Activated T-cell treated with anti-CD3 and anti-CD28 coated beads, Interleukin-2, amount 50 U/mL, for 24 hours (primary cell): ENCODE data around the gene CYS1.
A peak's percentile ranks its signal among the peaks of the same experiment; 100 is the strongest.

Experiments
- DNase-seq: peaks from one replicate; pipeline ENCODE4 v3.0.0-alpha.2; 2020
- H3K27ac Mint-ChIP-seq: 2 replicates; pipeline ENCODE4 v1.8.0; 2020; ENCODE audit warnings: mild to moderate bottlenecking, mixed read lengths
- H3K27me3 Mint-ChIP-seq: 2 replicates; pipeline ENCODE4 v1.8.0; 2020; ENCODE audit warnings: mixed read lengths
- H3K36me3 Mint-ChIP-seq: 2 replicates; pipeline ENCODE4 v1.8.0; 2020; ENCODE audit warnings: low read depth, mixed read lengths
- H3K4me1 Mint-ChIP-seq: 2 replicates; pipeline ENCODE4 v1.8.0; 2020; ENCODE audit warnings: low read depth, mixed read lengths
- H3K4me3 Mint-ChIP-seq: 2 replicates; pipeline ENCODE4 v1.8.0; 2020; ENCODE audit warnings: mild to moderate bottlenecking, moderate library complexity, mixed read lengths
- H3K9me3 Mint-ChIP-seq: 2 replicates; pipeline ENCODE4 v1.8.0; 2020; ENCODE audit warnings: mixed read lengths

Gene CYS1

DNA sequence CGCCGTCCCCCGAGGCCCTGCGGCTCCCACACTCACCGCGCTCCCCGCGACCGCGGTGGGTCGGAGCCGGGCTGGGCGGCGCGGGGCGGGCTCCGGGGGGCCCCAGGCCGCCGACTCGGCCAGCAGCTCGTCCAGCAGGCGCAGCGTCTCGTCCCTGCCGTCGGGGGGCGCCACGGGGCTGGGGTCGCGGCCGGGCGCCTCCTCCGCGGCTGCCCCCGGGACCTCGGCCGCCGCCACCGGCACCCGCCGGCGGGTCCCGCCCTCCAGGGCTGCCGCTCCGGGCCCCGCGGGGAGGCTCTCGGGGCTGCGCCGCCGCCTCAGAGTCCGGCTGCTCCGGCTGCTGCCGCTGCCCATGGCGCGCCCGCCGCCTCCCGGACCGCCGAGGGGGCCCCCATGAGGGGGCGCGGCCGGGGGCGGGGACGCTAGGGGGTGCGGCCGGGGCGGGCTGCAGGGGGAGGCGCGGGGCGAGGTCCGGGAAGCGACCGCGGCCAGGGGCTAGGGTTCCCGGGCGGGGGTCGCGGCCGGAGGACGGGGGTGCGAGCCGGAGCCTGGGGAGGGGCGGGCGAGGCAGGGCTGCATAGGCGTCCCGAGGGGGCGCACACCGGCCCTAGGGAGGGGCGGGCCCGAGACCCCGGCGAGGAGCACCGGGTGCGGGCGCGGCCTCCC is at the start of gene CYS1:
TSS of gene CYS1 (minus strand) at position 542 of the 666 bp plus-strand sequence. CDS start at position 354, 188 bp downstream.
- Mint-ChIP-seq H3K4me1 (peaks cover 19% of the 10 kb centered on the region), H3K27ac (no peak within 1 kb of the TSS), H3K27me3 (peaks cover 82% of the 10 kb centered on the region), H3K4me3 (peak within 1 kb of the TSS; percentile 68), H3K36me3 (no peaks in the 10 kb centered on the region), H3K9me3 (no peaks in the 10 kb centered on the region)
- DNase-seq = peak; percentile 43

DNA sequence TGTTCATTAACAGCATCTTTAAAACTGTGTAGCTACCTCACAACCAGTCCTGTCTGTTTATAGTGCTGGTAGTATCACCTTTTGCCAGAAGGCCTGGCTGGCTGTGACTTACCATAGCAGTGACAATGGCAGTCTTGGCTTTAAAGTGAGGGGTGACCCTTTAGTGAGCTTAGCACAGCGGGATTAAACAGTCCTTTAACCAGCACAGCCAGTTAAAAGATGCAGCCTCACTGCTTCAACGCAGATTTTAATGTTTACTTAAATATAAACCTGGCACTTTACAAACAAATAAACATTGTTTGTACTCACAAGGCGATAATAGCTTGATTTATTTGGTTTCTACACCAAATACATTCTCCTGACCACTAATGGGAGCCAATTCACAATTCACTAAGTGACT is 49.3 kb upstream of the CYS1 start:
- no peak overlapping the region for H3K4me3 Mint-ChIP-seq
- no peaks in the 10 kb centered on the region for H3K27me3 Mint-ChIP-seq
- H3K36me3 Mint-ChIP-seq = peaks cover 99% of the 10 kb centered on the region
- no peak for DNase-seq
- H3K27ac Mint-ChIP-seq = no peak overlapping the region
- H3K4me1 Mint-ChIP-seq = peaks cover 49% of the 10 kb centered on the region
- no peaks in the 10 kb centered on the region for H3K9me3 Mint-ChIP-seq

- Mint-ChIP-seq H3K27me3 (no peaks in the 10 kb centered on the region), H3K4me3 (peak overlapping the region; percentile 30), H3K9me3 (no peaks in the 10 kb centered on the region), H3K4me1 (peaks cover 53% of the 10 kb centered on the region), H3K27ac (peak overlapping the region; percentile 72), H3K36me3 (peaks cover 100% of the 10 kb centered on the region)
- no peak for DNase-seq
These were observed 48.2 kb upstream of the CYS1 start for GRCh38 chr2:10128420-10128819.

- Mint-ChIP-seq H3K9me3 (no peaks in the 10 kb centered on the region), H3K27me3 (no peaks in the 10 kb centered on the region), H3K36me3 (peaks cover 94% of the 10 kb centered on the region), H3K27ac (peak overlapping the region; percentile 94), H3K4me1 (peaks cover 50% of the 10 kb centered on the region), H3K4me3 (peak overlapping the region; percentile 93)
- no peak for DNase-seq
These were observed 46.4 kb upstream of the CYS1 start for GRCh38 chr2:10126632-10127026.

- no peaks in the 10 kb centered on the region for H3K9me3 Mint-ChIP-seq
- H3K4me3 Mint-ChIP-seq = peak overlapping the region; percentile 93
- H3K27ac Mint-ChIP-seq = peak overlapping the region; percentile 94
- H3K27me3 Mint-ChIP-seq = no peaks in the 10 kb centered on the region
- peaks cover 94% of the 10 kb centered on the region for H3K36me3 Mint-ChIP-seq
- H3K4me1 Mint-ChIP-seq = peaks cover 53% of the 10 kb centered on the region
- DNase-seq = no peak
These were observed 45.8 kb upstream of the CYS1 start for GRCh38 chr2:10125842-10126631.

DNA sequence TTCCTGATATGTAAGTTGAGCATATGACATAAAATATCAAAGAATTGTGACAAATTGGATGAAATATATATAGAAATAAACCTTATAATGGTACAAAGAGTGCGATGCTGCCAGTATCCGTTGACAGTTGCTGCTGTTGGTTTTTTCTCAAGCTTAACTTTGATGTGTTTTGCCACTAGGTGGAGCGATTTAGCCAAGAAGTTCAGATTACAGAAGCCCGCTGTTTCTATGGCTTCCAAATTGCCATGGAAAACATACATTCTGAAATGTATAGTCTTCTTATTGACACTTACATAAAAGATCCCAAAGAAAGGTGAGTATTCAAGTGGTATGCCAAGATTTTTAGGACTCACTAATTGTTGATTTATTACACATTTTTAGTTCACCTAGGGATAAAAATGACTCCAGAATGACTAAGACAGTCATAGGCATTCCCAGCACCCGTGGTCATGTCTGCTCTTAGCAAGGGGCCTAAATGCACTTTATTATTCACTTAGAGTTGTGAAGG is 44.4 kb upstream of the CYS1 start:
- Mint-ChIP-seq H3K36me3 (peaks cover 86% of the 10 kb centered on the region), H3K27ac (peak overlapping the region; percentile 94), H3K27me3 (no peaks in the 10 kb centered on the region), H3K4me3 (peak overlapping the region; percentile 93), H3K9me3 (no peaks in the 10 kb centered on the region), H3K4me1 (peaks cover 53% of the 10 kb centered on the region)
- no peak for DNase-seq

DNA sequence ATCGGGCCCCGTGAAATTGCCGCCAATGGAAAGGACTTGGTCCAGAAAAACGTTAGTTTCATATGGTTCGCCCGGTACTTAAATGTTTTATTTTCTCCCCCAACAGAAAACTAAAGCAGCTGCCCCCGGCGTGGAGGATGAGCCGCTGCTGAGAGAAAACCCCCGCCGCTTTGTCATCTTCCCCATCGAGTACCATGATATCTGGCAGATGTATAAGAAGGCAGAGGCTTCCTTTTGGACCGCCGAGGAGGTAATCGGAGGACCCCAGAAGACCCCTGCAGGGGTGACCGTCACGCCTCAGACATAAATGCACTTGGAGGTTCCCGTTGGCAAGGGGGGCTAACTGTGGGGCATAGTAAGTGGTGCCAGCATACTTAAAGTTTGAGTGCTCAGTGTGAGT is 43.1 kb upstream of the CYS1 start:
- no peak for DNase-seq
- H3K4me3 Mint-ChIP-seq = peak overlapping the region; percentile 93
- no peaks in the 10 kb centered on the region for H3K27me3 Mint-ChIP-seq
- peaks cover 47% of the 10 kb centered on the region for H3K4me1 Mint-ChIP-seq
- no peaks in the 10 kb centered on the region for H3K9me3 Mint-ChIP-seq
- H3K27ac Mint-ChIP-seq = peak overlapping the region; percentile 94
- peaks cover 73% of the 10 kb centered on the region for H3K36me3 Mint-ChIP-seq

- H3K4me1 Mint-ChIP-seq = peaks cover 48% of the 10 kb centered on the region
- DNase-seq = peak; percentile 91
- peaks cover 67% of the 10 kb centered on the region for H3K36me3 Mint-ChIP-seq
- no peaks in the 10 kb centered on the region for H3K9me3 Mint-ChIP-seq
- peak within 1 kb of the TSS; percentile 97 for H3K27ac Mint-ChIP-seq
- no peaks in the 10 kb centered on the region for H3K27me3 Mint-ChIP-seq
- H3K4me3 Mint-ChIP-seq = peak within 1 kb of the TSS; percentile 93
These were observed 42.5 kb upstream of the CYS1 start, which contains the start of gene RRM2 for GRCh38 chr2:10122500-10123280. RRM2 (plus strand) TSS chr2:10122739; CDS start chr2:10122799, 60 bp downstream.

DNA sequence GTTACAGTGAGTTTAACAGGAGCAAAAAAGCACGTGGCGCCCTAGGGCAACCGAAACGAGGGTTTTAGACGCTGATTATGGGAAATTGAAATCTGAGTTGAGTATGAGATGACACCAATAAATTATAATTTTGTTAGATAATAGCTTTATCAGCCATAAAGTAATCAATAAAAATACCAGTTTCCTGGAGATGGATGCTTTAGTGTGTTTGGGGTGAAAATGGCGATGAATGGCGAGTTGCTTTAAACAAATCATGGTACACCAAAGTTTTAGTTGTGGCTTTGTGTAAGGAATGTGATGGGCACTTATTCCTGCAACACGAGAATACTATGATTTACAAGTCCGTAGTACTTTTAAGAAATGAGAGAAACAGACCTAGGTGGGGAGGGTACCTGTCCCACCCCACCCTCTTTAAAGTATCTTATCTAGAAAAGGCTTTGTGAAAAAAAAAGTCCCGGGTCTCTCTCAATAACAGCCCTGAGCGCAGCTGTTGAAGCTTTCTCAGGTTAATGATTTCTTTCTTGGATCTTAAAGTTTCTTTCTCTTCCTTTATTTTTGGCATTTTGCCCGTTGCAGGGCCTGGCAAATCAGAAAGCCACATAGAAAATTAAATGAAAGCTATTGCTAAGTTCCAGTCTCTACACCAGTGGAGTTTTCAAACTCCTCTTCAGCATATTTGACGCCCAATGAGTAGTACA is 40.8 kb upstream of the CYS1 start:
- DNase-seq = no peak
- Mint-ChIP-seq H3K4me1 (peaks cover 34% of the 10 kb centered on the region), H3K36me3 (peaks cover 51% of the 10 kb centered on the region), H3K9me3 (no peaks in the 10 kb centered on the region), H3K4me3 (peak overlapping the region; percentile 90), H3K27ac (peak overlapping the region; percentile 97), H3K27me3 (no peaks in the 10 kb centered on the region)

- DNase-seq = peak; percentile 94
- Mint-ChIP-seq H3K4me3 (peak overlapping the region; percentile 90), H3K9me3 (no peaks in the 10 kb centered on the region), H3K4me1 (peaks cover 30% of the 10 kb centered on the region), H3K36me3 (peaks cover 44% of the 10 kb centered on the region), H3K27me3 (no peaks in the 10 kb centered on the region), H3K27ac (peak overlapping the region; percentile 97)
These were observed 40.1 kb upstream of the CYS1 start for GRCh38 chr2:10120158-10120876.

DNA sequence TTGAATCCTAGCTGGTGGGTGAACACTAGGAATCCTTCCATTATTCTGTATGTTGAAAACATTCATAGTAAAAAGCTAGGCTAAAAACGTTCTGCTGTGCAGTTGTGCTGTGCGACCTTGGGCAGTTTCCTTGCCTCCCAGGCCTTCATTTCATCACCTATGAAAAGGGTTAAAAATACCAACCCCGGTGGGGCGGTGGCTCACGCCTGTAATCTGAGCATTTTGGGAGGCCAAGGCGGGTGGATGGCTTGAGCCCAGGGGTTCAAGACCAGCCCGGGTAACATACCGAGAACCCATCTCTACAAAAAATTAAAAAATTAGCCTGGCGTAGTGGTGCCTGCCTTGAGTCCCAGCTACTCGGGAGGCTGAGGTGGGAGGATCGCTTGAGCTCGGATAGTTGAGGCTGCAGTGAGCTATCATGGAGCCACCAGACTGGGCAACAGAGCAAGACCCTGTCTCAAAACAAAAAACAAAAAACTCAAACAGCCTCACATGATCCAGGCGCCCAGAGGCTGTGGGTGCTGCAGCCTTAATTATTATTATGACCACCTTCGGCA is 39.5 kb upstream of the CYS1 start:
- DNase-seq = no peak
- Mint-ChIP-seq H3K27ac (peak overlapping the region; percentile 97), H3K9me3 (no peaks in the 10 kb centered on the region), H3K4me3 (peak overlapping the region; percentile 90), H3K4me1 (peaks cover 24% of the 10 kb centered on the region), H3K27me3 (no peaks in the 10 kb centered on the region), H3K36me3 (peaks cover 37% of the 10 kb centered on the region)

DNA sequence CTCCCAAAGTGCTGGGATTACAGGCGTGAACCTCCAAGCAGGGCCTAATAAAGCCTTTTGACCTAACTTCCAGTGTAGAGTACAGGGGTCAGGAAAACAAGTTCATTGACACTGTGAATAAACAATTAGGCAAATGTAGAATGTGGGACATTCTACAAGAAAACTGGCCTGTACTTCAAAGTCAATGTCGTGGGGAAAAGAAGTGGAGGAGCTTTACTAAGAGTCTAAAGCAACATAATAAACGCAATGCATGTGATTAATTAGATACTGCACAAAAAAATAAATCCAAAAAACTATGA is 38.8 kb upstream of the CYS1 start:
- no peaks in the 10 kb centered on the region for H3K9me3 Mint-ChIP-seq
- H3K36me3 Mint-ChIP-seq = peaks cover 30% of the 10 kb centered on the region
- H3K27me3 Mint-ChIP-seq = no peaks in the 10 kb centered on the region

GRCh38 chr2:10109311-10109710 is 29.1 kb upstream of the CYS1 start:
- Mint-ChIP-seq H3K27me3 (no peaks in the 10 kb centered on the region), H3K4me3 (no peak overlapping the region), H3K4me1 (no peaks in the 10 kb centered on the region), H3K36me3 (no peaks in the 10 kb centered on the region), H3K9me3 (peaks cover 7% of the 10 kb centered on the region), H3K27ac (no peak overlapping the region)
- no peak for DNase-seq

More for the DNA sequence above, 38.8 kb upstream of the CYS1 start:
- Mint-ChIP-seq H3K4me3 (no peak overlapping the region), H3K27ac (no peak overlapping the region), H3K4me1 (peaks cover 21% of the 10 kb centered on the region)
- no peak for DNase-seq
